ENCODE data around the gene PCNX2. TPM values are rescaled to one million over a fixed set of nuclear protein-coding genes. Genes with fewer than 3 reads are reported as not detected.

Gene PCNX2
- total and polyA plus RNA-seq, 2 experiments from 2014 or later, result 42.9 to 88.3 TPM

DNA sequence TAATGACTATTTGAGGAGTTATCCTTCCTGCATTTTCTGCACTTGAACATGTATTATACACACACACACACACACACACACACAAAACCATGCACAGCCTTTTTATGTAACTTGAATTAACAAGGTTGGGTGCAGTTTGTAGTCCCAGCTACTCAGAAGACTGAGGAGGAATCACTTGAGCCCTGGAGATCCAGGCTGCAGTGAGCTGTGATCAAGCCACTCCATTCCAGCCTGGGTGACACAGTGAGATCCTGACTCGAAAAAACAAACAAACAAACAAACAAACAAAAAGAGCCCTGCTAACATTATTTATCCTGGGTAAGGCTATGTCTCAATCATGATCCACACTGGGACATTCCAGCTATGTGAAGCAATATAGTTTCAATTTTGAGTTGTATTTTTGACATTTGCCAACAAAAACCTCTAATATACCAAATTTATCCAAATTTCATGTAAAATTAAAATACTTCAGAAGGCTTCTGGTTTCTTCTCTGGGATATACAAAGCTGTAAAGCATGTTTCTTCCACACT is 188.3 kb downstream of the PCNX2 start (continued):
- TF ChIP-seq, protein P1, sequence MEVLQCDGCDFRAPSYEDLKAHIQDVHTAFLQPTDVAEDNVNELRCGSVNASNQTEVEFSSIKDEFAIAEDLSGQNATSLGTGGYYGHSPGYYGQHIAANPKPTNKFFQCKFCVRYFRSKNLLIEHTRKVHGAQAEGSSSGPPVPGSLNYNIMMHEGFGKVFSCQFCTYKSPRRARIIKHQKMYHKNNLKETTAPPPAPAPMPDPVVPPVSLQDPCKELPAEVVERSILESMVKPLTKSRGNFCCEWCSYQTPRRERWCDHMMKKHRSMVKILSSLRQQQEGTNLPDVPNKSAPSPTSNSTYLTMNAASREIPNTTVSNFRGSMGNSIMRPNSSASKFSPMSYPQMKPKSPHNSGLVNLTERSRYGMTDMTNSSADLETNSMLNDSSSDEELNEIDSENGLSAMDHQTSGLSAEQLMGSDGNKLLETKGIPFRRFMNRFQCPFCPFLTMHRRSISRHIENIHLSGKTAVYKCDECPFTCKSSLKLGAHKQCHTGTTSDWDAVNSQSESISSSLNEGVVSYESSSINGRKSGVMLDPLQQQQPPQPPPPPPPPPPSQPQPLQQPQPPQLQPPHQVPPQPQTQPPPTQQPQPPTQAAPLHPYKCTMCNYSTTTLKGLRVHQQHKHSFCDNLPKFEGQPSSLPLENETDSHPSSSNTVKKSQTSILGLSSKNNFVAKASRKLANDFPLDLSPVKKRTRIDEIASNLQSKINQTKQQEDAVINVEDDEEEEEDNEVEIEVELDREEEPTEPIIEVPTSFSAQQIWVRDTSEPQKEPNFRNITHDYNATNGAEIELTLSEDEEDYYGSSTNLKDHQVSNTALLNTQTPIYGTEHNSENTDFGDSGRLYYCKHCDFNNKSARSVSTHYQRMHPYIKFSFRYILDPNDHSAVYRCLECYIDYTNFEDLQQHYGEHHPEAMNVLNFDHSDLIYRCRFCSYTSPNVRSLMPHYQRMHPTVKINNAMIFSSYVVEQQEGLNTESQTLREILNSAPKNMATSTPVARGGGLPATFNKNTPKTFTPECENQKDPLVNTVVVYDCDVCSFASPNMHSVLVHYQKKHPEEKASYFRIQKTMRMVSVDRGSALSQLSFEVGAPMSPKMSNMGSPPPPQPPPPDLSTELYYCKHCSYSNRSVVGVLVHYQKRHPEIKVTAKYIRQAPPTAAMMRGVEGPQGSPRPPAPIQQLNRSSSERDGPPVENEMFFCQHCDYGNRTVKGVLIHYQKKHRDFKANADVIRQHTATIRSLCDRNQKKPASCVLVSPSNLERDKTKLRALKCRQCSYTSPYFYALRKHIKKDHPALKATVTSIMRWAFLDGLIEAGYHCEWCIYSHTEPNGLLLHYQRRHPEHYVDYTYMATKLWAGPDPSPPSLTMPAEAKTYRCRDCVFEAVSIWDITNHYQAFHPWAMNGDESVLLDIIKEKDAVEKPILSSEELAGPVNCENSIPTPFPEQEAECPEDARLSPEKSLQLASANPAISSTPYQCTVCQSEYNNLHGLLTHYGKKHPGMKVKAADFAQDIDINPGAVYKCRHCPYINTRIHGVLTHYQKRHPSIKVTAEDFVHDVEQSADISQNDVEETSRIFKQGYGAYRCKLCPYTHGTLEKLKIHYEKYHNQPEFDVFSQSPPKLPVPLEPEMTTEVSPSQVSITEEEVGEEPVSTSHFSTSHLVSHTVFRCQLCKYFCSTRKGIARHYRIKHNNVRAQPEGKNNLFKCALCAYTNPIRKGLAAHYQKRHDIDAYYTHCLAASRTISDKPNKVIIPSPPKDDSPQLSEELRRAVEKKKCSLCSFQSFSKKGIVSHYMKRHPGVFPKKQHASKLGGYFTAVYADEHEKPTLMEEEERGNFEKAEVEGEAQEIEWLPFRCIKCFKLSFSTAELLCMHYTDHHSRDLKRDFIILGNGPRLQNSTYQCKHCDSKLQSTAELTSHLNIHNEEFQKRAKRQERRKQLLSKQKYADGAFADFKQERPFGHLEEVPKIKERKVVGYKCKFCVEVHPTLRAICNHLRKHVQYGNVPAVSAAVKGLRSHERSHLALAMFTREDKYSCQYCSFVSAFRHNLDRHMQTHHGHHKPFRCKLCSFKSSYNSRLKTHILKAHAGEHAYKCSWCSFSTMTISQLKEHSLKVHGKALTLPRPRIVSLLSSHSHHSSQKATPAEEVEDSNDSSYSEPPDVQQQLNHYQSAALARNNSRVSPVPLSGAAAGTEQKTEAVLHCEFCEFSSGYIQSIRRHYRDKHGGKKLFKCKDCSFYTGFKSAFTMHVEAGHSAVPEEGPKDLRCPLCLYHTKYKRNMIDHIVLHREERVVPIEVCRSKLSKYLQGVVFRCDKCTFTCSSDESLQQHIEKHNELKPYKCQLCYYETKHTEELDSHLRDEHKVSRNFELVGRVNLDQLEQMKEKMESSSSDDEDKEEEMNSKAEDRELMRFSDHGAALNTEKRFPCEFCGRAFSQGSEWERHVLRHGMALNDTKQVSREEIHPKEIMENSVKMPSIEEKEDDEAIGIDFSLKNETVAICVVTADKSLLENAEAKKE (CRISPR knock-in tag; IDR thresholded peaks at IDR 0.05), result no peak
- TF ChIP-seq CREB1 (CRISPR knock-in tag; IDR thresholded peaks at IDR 0.05; ENCODE audit: low read depth) (no peak), STAT1 (IDR thresholded peaks at IDR 0.05; ENCODE audit: unreplicated experiment) (no peak), JUNB (IDR thresholded peaks at IDR 0.05; ENCODE audit: unreplicated experiment) (no peak), ZNF331 (CRISPR knock-in tag; IDR thresholded peaks at IDR 0.05; ENCODE audit: low read depth) (no peak), POLR2AphosphoS5 (IDR thresholded peaks at IDR 0.05; ENCODE audit: low read depth) (no peak)
- TF ChIP-seq, protein P2, sequence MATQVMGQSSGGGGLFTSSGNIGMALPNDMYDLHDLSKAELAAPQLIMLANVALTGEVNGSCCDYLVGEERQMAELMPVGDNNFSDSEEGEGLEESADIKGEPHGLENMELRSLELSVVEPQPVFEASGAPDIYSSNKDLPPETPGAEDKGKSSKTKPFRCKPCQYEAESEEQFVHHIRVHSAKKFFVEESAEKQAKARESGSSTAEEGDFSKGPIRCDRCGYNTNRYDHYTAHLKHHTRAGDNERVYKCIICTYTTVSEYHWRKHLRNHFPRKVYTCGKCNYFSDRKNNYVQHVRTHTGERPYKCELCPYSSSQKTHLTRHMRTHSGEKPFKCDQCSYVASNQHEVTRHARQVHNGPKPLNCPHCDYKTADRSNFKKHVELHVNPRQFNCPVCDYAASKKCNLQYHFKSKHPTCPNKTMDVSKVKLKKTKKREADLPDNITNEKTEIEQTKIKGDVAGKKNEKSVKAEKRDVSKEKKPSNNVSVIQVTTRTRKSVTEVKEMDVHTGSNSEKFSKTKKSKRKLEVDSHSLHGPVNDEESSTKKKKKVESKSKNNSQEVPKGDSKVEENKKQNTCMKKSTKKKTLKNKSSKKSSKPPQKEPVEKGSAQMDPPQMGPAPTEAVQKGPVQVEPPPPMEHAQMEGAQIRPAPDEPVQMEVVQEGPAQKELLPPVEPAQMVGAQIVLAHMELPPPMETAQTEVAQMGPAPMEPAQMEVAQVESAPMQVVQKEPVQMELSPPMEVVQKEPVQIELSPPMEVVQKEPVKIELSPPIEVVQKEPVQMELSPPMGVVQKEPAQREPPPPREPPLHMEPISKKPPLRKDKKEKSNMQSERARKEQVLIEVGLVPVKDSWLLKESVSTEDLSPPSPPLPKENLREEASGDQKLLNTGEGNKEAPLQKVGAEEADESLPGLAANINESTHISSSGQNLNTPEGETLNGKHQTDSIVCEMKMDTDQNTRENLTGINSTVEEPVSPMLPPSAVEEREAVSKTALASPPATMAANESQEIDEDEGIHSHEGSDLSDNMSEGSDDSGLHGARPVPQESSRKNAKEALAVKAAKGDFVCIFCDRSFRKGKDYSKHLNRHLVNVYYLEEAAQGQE (IDR thresholded peaks at IDR 0.05; ENCODE audit: unreplicated experiment), result no peak
